ENCODE measurements around the gene LRIF1. TPM values are rescaled to one million over a fixed set of nuclear protein-coding genes. Genes with fewer than 3 reads are reported as not detected.

Gene LRIF1
- total and polyA plus RNA-seq, 9 donors, result 6.2 to 8.5 (median 7.1) TPM

GRCh38 chr1:110927484-110928075, 36.1 kb downstream of the LRIF1 start:
- H3K4me1 ChIP-seq (ENCODE audit: control insufficient read depth, insufficient read depth, low read length), result no peaks in the 10 kb centered on the region
- H3K27ac ChIP-seq (ENCODE audit: low read length), result no peak overlapping the region
- no peaks in the 10 kb centered on the region for H3K9me3 ChIP-seq (replicated peaks; ENCODE audit: control insufficient read depth, low read depth, low read length)
- no CpG with 5 or more reads among the region's 2 CpGs for WGBS (ENCODE audit: insufficient coverage)
- no peaks in the 10 kb centered on the region for H3K36me3 ChIP-seq (ENCODE audit: control insufficient read depth, insufficient read depth, low read length)
- H3K4me3 ChIP-seq (ENCODE audit: low read length), result no peak overlapping the region
- DNase-seq, result no peak
- H3K27me3 ChIP-seq (ENCODE audit: control insufficient read depth, insufficient read depth, low read length), result no peaks in the 10 kb centered on the region

GRCh38 chr1:110921953-110922352, 41.8 kb downstream of the LRIF1 start:
- DNase-seq, result no peak
- Histone ChIP-seq H3K27ac (ENCODE audit: low read length) (no peak overlapping the region), H3K9me3 (replicated peaks; ENCODE audit: control insufficient read depth, low read depth, low read length) (no peaks in the 10 kb centered on the region), H3K4me3 (ENCODE audit: low read length) (no peak overlapping the region), H3K4me1 (ENCODE audit: control insufficient read depth, insufficient read depth, low read length) (no peaks in the 10 kb centered on the region), H3K27me3 (ENCODE audit: control insufficient read depth, insufficient read depth, low read length) (no peaks in the 10 kb centered on the region), H3K36me3 (ENCODE audit: control insufficient read depth, insufficient read depth, low read length) (no peaks in the 10 kb centered on the region)
- WGBS (ENCODE audit: insufficient coverage), result no CpG with 5 or more reads among the region's 1 CpG

DNA sequence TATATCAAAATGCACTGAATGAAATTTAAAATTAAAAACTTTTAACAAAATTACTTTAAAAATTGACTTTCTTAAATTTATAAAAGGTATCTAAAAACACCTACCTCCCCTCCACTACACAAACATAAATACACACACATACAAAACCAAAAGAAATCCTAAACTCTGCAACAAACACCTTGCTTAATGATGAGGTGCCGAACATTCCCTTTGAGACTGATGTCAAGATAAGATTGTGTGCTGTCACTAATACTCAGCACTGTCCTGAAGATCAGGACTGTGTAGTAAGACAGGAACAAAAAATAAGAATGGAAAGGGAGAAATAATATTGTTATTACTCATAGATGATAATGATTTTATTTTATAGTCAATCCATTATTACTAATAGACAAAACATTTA, 45.7 kb downstream of the LRIF1 start:
- no peaks in the 10 kb centered on the region for H3K9me3 ChIP-seq (replicated peaks; ENCODE audit: control insufficient read depth, low read depth, low read length)
- H3K27me3 ChIP-seq (ENCODE audit: control insufficient read depth, insufficient read depth, low read length), result no peaks in the 10 kb centered on the region
- no peak overlapping the region for H3K4me3 ChIP-seq (ENCODE audit: low read length)
- no peaks in the 10 kb centered on the region for H3K36me3 ChIP-seq (ENCODE audit: control insufficient read depth, insufficient read depth, low read length)
- no peaks in the 10 kb centered on the region for H3K4me1 ChIP-seq (ENCODE audit: control insufficient read depth, insufficient read depth, low read length)
- no peak for DNase-seq
- WGBS (ENCODE audit: insufficient coverage), result no CpG with 5 or more reads among the region's 1 CpG
- H3K27ac ChIP-seq (ENCODE audit: low read length), result no peak overlapping the region

DNA sequence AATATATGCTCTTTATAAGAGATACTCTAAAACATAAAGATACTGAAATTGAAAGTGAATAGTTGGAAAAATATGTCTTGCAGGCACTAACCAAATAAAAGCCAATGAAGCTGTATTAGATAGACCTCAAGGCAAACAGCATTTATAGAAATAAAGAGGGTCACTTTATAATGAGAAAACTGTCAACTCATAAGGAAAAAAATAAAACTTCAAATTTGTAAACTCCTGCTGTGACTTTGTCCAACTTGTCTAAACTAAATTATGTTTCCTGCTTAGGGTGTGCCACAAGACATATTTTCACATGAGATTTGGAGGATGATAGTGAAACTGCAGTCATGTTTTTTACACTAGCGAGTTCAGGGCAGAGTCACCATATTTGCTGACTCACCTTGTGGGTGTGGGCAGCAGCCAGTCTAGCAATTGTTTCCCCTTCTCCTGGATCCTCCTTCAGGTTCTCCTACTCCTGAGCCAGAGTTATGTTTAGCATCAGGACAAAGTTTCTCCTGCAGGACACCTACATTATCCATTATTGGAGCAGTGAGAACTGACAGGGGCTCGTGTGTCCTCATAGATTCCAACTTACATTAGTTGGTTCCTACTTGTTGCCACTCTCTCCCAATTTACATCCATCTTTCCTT, 46.9 kb downstream of the LRIF1 start:
- no peaks in the 10 kb centered on the region for H3K27me3 ChIP-seq (ENCODE audit: control insufficient read depth, insufficient read depth, low read length)
- no peak for DNase-seq
- H3K36me3 ChIP-seq (ENCODE audit: control insufficient read depth, insufficient read depth, low read length), result no peaks in the 10 kb centered on the region
- no peaks in the 10 kb centered on the region for H3K4me1 ChIP-seq (ENCODE audit: control insufficient read depth, insufficient read depth, low read length)
- no peaks in the 10 kb centered on the region for H3K9me3 ChIP-seq (replicated peaks; ENCODE audit: control insufficient read depth, low read depth, low read length)
- WGBS (ENCODE audit: insufficient coverage), result 20% methylated on average over 1 of the region's 2 CpGs
- H3K27ac ChIP-seq (ENCODE audit: low read length), result no peak overlapping the region
- H3K4me3 ChIP-seq (ENCODE audit: low read length), result no peak overlapping the region

GRCh38 chr1:110916274-110916668, 47.5 kb downstream of the LRIF1 start:
- Histone ChIP-seq H3K9me3 (replicated peaks; ENCODE audit: control insufficient read depth, low read depth, low read length) (no peaks in the 10 kb centered on the region), H3K27me3 (ENCODE audit: control insufficient read depth, insufficient read depth, low read length) (no peaks in the 10 kb centered on the region), H3K4me3 (ENCODE audit: low read length) (no peak overlapping the region), H3K4me1 (ENCODE audit: control insufficient read depth, insufficient read depth, low read length) (no peaks in the 10 kb centered on the region), H3K36me3 (ENCODE audit: control insufficient read depth, insufficient read depth, low read length) (no peaks in the 10 kb centered on the region), H3K27ac (ENCODE audit: low read length) (no peak overlapping the region)
- no CpG with 5 or more reads among the region's 2 CpGs for WGBS (ENCODE audit: insufficient coverage)
- no peak for DNase-seq

DNA sequence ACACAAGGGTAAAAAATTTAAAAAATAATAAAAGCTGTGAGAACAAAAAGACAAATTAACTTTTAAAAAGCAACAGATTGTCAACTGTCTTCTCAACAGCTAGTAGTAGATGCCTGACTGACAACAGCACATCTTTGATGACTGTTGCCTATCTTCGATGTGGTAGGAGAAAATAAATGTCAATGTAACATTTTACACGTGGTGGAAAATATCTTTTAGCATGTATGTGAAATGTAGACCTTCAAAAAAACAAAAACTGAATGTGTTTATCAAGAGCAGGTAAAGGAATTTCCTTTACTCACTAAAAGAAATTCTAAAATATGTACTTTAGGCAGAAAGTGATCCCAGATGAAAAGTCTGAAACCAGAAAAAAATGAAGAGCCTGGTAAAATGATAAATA, 47.9 kb downstream of the LRIF1 start:
- DNase-seq, result no peak
- Histone ChIP-seq H3K9me3 (replicated peaks; ENCODE audit: control insufficient read depth, low read depth, low read length) (no peaks in the 10 kb centered on the region), H3K4me1 (ENCODE audit: control insufficient read depth, insufficient read depth, low read length) (no peaks in the 10 kb centered on the region), H3K27me3 (ENCODE audit: control insufficient read depth, insufficient read depth, low read length) (no peaks in the 10 kb centered on the region), H3K36me3 (ENCODE audit: control insufficient read depth, insufficient read depth, low read length) (no peaks in the 10 kb centered on the region), H3K27ac (ENCODE audit: low read length) (no peak overlapping the region), H3K4me3 (ENCODE audit: low read length) (no peak overlapping the region)
- WGBS (ENCODE audit: insufficient coverage), result no CpG with 5 or more reads among the region's 2 CpGs

- no peak for DNase-seq
- H3K4me3 ChIP-seq (ENCODE audit: low read length), result no peak overlapping the region
- H3K4me1 ChIP-seq (ENCODE audit: control insufficient read depth, insufficient read depth, low read length), result no peaks in the 10 kb centered on the region
- no peak overlapping the region for H3K27ac ChIP-seq (ENCODE audit: low read length)
- H3K27me3 ChIP-seq (ENCODE audit: control insufficient read depth, insufficient read depth, low read length), result no peaks in the 10 kb centered on the region
- no CpG with 5 or more reads among the region's 3 CpGs for WGBS (ENCODE audit: insufficient coverage)
- no peaks in the 10 kb centered on the region for H3K36me3 ChIP-seq (ENCODE audit: control insufficient read depth, insufficient read depth, low read length)
- no peaks in the 10 kb centered on the region for H3K9me3 ChIP-seq (replicated peaks; ENCODE audit: control insufficient read depth, low read depth, low read length)
Measured at GRCh38 chr1:110914676-110915075, 49.0 kb downstream of the LRIF1 start.

DNA sequence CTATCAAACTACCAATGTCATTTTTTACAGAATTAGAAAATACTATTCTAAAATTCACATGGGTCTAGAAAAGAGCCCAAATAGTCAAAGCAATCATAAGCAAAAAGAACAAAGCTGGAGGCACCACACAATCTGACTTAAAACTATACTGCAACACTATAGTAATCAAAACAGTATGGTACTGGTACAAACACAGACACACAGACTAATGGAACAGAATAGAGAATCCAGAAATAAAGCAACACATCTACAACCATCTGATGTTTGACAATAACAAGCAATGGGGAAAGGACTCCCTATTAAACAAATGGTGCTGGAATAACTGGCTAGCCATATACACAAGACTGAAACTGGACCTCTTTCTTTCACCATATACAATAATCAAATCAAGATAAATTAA, 50.9 kb downstream of the LRIF1 start:
- H3K27ac ChIP-seq (ENCODE audit: low read length), result no peak overlapping the region

GRCh38 chr1:110903853-110904500, 59.7 kb downstream of the LRIF1 start:
- 76% methylated on average over 3 of the region's 3 CpGs for WGBS (ENCODE audit: insufficient coverage)
- Histone ChIP-seq H3K36me3 (ENCODE audit: control insufficient read depth, insufficient read depth, low read length) (no peaks in the 10 kb centered on the region), H3K27ac (ENCODE audit: low read length) (no peak overlapping the region), H3K4me1 (ENCODE audit: control insufficient read depth, insufficient read depth, low read length) (no peaks in the 10 kb centered on the region), H3K4me3 (ENCODE audit: low read length) (no peak overlapping the region), H3K9me3 (replicated peaks; ENCODE audit: control insufficient read depth, low read depth, low read length) (no peaks in the 10 kb centered on the region), H3K27me3 (ENCODE audit: control insufficient read depth, insufficient read depth, low read length) (no peaks in the 10 kb centered on the region)
- no peak for DNase-seq

More for the DNA sequence above, 50.9 kb downstream of the LRIF1 start:
- H3K36me3 ChIP-seq (ENCODE audit: control insufficient read depth, insufficient read depth, low read length), result no peaks in the 10 kb centered on the region
- H3K27me3 ChIP-seq (ENCODE audit: control insufficient read depth, insufficient read depth, low read length), result no peaks in the 10 kb centered on the region
- H3K9me3 ChIP-seq (replicated peaks; ENCODE audit: control insufficient read depth, low read depth, low read length), result no peaks in the 10 kb centered on the region
- no peak overlapping the region for H3K4me3 ChIP-seq (ENCODE audit: low read length)
- H3K4me1 ChIP-seq (ENCODE audit: control insufficient read depth, insufficient read depth, low read length), result no peaks in the 10 kb centered on the region
- DNase-seq, result no peak

DNA sequence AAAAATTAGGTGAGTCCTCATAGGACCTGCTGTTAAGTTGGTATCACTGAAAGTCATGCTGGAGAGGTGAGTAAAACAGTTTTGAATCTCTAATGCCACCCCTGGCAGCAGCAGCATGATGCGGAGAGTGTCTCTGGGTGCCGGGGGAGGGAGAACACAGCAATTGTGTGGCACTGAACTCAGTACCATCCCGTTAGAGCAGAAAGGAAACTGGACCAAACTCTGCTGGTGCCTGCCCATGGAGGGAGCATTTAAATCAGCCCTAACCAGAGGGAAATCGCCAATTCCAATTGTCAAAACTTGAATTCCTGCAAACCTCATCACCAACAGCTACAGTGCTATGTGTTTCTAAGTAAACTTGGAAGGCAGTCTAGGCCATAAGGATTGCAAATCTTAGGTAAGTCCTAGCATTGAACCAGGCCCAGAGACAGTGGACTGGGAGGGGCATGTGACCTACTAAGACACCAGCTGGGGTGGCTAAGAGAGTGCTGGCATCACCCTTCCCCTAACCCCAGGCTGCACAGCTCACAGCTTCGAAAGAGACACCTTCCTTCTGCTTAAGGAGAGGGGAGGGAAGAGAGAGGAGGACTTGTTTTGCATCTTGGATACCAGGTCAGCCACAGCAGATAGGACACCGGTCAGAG, 60.8 kb downstream of the LRIF1 start:
- Histone ChIP-seq H3K27ac (ENCODE audit: low read length) (no peak overlapping the region), H3K27me3 (ENCODE audit: control insufficient read depth, insufficient read depth, low read length) (no peaks in the 10 kb centered on the region), H3K9me3 (replicated peaks; ENCODE audit: control insufficient read depth, low read depth, low read length) (no peaks in the 10 kb centered on the region), H3K4me1 (ENCODE audit: control insufficient read depth, insufficient read depth, low read length) (no peaks in the 10 kb centered on the region), H3K36me3 (ENCODE audit: control insufficient read depth, insufficient read depth, low read length) (no peaks in the 10 kb centered on the region), H3K4me3 (ENCODE audit: low read length) (no peak overlapping the region)
- 69% methylated on average over 4 of the region's 6 CpGs for WGBS (ENCODE audit: insufficient coverage)
- DNase-seq, result no peak

All from muscle of leg (tissue), 11 donors.